Lung (tissue), 12 donors: Measurements from ENCODE around the gene CSRP3. TPM values are rescaled to one million over a fixed set of nuclear protein-coding genes. Genes with fewer than 3 reads are reported as not detected.

Experiments
- ATAC-seq: fragments of 200-7000 bp; cut with Tn5 transposase; one replicate; pipeline ENCODE4 v1.9.1; 2020; ENCODE audit warnings: moderate number of reproducible peaks; ENCODE audit not compliant: insufficient read depth, low FRiP score
- DNase-seq, 3 donors: peaks; one replicate each; pipeline ENCODE4 v3.0.0-alpha.2; 2013 to 2017
- H3K27ac ChIP-seq, 2 donors: one replicate each; pipeline ENCODE4 v1.5.1; 2013; ENCODE audit warnings: mild to moderate bottlenecking in 2 of 2, moderate library complexity in 2 of 2, control low read depth in 1 of 2, inconsistent platforms in 1 of 2, low read depth in 1 of 2, low read length in 1 of 2
- H3K27me3 ChIP-seq, 3 donors: one replicate each; pipeline ENCODE4 v1.5.1; 2013; ENCODE audit warnings: low read length in 2 of 3; ENCODE audit not compliant: control insufficient read depth in 3 of 3, insufficient read depth in 3 of 3
- H3K36me3 ChIP-seq, 4 donors: one replicate each; pipeline ENCODE4 v1.5.1; 2013; ENCODE audit warnings: low read length in 4 of 4, mild to moderate bottlenecking in 1 of 4, moderate library complexity in 1 of 4; ENCODE audit not compliant: control insufficient read depth in 4 of 4, insufficient read depth in 4 of 4
- H3K4me1 ChIP-seq, 5 donors: one replicate each; pipeline ENCODE4 v1.5.1; 2013; ENCODE audit warnings: low read length in 5 of 5, mild to moderate bottlenecking in 2 of 5, moderate library complexity in 1 of 5; ENCODE audit not compliant: control insufficient read depth in 5 of 5, insufficient read depth in 5 of 5
- H3K4me3 ChIP-seq: one replicate; pipeline ENCODE4 v1.5.1; 2013; ENCODE audit warnings: mild to moderate bottlenecking, control low read depth, moderate library complexity
- H3K9ac ChIP-seq, 2 donors: one replicate each; pipeline ENCODE4 v1.5.1; 2013; ENCODE audit warnings: low read length in 2 of 2, control low read depth in 1 of 2; ENCODE audit not compliant: insufficient read depth in 1 of 2
- H3K9me3 ChIP-seq, 4 donors: one replicate each; pipeline ENCODE4 v1.5.1; 2013; ENCODE audit warnings: low read length in 3 of 4, mild to moderate bottlenecking in 1 of 4, moderate library complexity in 1 of 4; ENCODE audit not compliant: control insufficient read depth in 4 of 4, insufficient read depth in 3 of 4
- CTCF ChIP-seq: IDR thresholded peaks from 2 replicates; pipeline ENCODE4 v1.5.1; 2012; ENCODE audit warnings: mild to moderate bottlenecking; ENCODE audit errors: control extremely low read depth, extremely low read depth
- WGBS, 2 donors: extraction: QIAGEN DNeasy Blood & Tissue Kit; methylation state at CpG; one replicate each; pipeline ENCODE4 v1.1.7; 2013; 5-methylcytosine and 5-hydroxymethylcytosine counted together
- polyA plus RNA-seq, 2 donors: library from polyadenylated mRNA; stranded (reverse); fragments of 200-250 nt; gene quantifications; one replicate each; pipeline ENCODE4 v1.2.1, GENCODE V29; 2013
- total RNA-seq, 2 donors: library from RNA; depleted of rRNA in 1 of 2; stranded (reverse); fragments of >200 nt in 1 of 2; gene quantifications; one replicate each; pipeline ENCODE4 v1.2.1, GENCODE V29; 2014 to 2021
- donor health status: control.
- donor health status: control.
- donor health status: Bipolar disorder and iron deficiency.
- donor health status: healthy.
- donor health status: DM: yes; HTN: yes; CAD: no.

CSRP3 gene
- total and polyA plus RNA-seq, 4 donors = 0.07 to 3.5 TPM; not detected in 2

GRCh38 chr11:19185036-19185435 lies 16.7 kb downstream of the CSRP3 start:
- Histone ChIP-seq H3K4me3 (no peak overlapping the region), H3K9ac (no peak overlapping the region), H3K27ac (no peak overlapping the region), H3K27me3 (no peaks in the 10 kb centered on the region), H3K9me3 (peaks cover 0 to 3% (median 0%) of the 10 kb centered on the region in 4 donors), H3K4me1 (no peaks in the 10 kb centered on the region), H3K36me3 (peaks cover 0 to 15% (median 0%) of the 10 kb centered on the region in 4 donors)
- no peak for TF ChIP-seq CTCF
- ATAC-seq (no peak), DNase-seq (no peak)
- 77 to 82% methylated on average over 2 of the region's 2 CpGs for WGBS, 2 donors

- H3K9me3 ChIP-seq = peaks cover 0 to 3% (median 0%) of the 10 kb centered on the region in 4 donors
- H3K36me3 ChIP-seq = peaks cover 0 to 14% (median 0%) of the 10 kb centered on the region in 4 donors
- ATAC-seq (no peak), DNase-seq (no peak)
- TF ChIP-seq CTCF = no peak
- no peaks in the 10 kb centered on the region for H3K4me1 ChIP-seq
- no peaks in the 10 kb centered on the region for H3K27me3 ChIP-seq
- no peak overlapping the region for H3K4me3 ChIP-seq
- no peak overlapping the region for H3K27ac ChIP-seq
- no peak overlapping the region for H3K9ac ChIP-seq
- 91% methylated on average over 7 of the region's 7 CpGs for WGBS, 2 donors
Observed at GRCh38 chr11:19183646-19184045, 18.1 kb downstream of the CSRP3 start.

- no peak overlapping the region for H3K9ac ChIP-seq
- ATAC-seq (no peak), DNase-seq (peak in 1 of 3 donors; percentile 10)
- H3K4me3 ChIP-seq = no peak overlapping the region
- H3K27me3 ChIP-seq = no peaks in the 10 kb centered on the region
- H3K4me1 ChIP-seq = no peaks in the 10 kb centered on the region
- TF ChIP-seq CTCF = no peak
- peaks cover 0 to 9% (median 3%) of the 10 kb centered on the region in 4 donors for H3K36me3 ChIP-seq
- H3K9me3 ChIP-seq = peaks cover 0 to 3% (median 0%) of the 10 kb centered on the region in 4 donors
- no peak overlapping the region for H3K27ac ChIP-seq
- 68 to 79% methylated on average over 5 of the region's 5 CpGs for WGBS, 2 donors
Observed at GRCh38 chr11:19181531-19182261, 20.1 kb downstream of the CSRP3 start.
